ENCODE results near the gene CKLF.
A peak's percentile ranks its signal among the peaks of the same experiment; 100 is the strongest.
"Not testable (repeated sequence)": the region's sequence is repeated elsewhere in the genome, so short reads cannot be mapped to it uniquely, and the experiment has no call there.

Gene CKLF

DNA sequence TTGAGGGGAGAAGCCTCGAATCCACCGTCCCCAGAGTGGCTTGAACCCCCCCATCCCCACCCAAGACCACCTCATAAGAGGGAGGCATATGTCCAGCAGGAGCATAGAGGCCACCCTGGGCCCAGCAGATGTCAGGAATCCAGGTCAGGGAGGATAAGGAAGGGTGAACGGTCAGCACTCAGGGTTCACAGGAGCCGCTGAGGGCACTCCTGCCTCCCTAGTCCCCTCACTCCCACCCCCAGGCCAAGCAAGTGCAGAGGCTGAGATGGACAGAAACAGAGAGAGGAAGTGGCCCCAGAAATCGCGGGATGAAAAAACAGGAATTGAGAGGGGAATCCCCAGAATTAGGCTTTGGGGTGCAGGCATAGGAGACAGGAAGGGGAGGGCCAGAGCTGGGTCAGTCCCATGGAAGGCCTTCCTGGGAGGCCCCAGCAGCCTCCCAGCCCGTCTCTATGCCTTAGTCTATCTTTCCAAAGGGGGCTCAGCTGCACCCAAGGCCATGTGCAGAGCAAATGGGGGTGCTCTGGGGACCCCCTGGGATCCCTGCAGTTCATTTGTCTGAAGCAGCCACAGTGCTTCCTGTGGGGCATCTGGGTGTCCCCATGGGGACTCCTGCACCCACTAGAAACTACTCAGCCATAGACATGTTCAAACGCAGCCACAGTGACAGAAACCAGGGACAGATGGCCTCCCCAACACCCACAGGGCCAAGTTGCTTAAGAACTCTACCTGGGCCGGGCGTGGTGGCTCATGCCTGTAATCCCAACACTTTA is 53.8 kb downstream of the CKLF start:
- Histone ChIP-seq H3K9ac (ENCODE audit: low read depth, low read length) (peak overlapping the region; percentile 32), H3K36me3 (ENCODE audit: insufficient read depth, low read depth, low read length) (peaks cover 24% of the 10 kb centered on the region), H3K27ac (ENCODE audit: low read length) (no peak overlapping the region), H3K27me3 (ENCODE audit: insufficient read depth, low read length) (peaks cover 8% of the 10 kb centered on the region), H3K9me3 (ENCODE audit: insufficient read depth, low read depth, low read length) (no peaks in the 10 kb centered on the region), H3K4me3 (ENCODE audit: low read length) (peak overlapping the region; percentile 64), H3K4me1 (ENCODE audit: insufficient read depth, low read length) (peaks cover 8% of the 10 kb centered on the region; the same call in 1 of the 2 replicates)

DNA sequence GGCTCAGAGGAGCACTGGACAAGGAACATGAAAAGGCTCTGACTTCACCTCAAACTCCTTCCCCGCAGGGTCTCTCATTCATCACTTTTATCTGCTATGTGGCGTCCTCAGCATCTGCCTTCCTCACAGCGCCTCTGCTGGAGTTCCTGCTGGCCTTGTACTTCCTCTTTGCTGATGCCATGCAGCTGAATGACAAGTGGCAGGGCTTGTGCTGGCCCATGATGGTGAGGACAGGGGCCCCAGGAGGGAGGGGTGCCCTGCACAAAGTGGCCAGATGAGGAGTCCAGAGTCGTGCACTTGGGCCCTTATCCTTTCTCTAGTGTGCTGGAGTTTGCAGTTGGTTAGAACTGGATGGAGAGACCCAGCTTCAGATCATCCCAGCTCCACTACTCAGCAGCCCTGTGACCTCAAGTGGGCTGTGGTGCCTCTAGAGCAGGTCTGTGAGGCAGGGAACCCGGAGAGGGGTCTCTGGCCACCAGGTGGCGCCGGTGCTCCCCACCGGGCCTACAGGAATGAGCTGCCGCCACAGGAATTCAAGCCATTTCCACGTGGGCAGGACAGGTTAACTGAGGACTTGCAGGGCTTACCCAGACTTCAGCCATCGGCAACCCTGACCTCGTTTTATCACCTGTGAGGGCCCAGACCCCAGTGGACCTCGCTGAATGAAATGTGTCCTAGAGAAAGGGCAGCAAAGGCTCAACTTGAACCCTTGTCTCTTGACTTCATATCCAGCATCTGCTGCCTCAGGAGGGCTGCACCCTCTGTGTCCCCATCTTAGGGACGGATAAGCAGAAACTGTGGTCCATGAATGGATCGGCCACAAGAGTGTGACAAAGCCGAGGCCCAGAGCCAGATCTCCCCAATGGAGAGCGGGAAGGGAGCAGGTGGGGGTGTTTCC is 56.1 kb downstream of the CKLF start:
- Histone ChIP-seq H3K4me3 (ENCODE audit: low read length) (no peak overlapping the region), H3K9me3 (ENCODE audit: insufficient read depth, low read depth, low read length) (no peaks in the 10 kb centered on the region), H3K27me3 (ENCODE audit: insufficient read depth, low read length) (peaks cover 1% of the 10 kb centered on the region; the same call in 1 of the 2 replicates), H3K36me3 (ENCODE audit: insufficient read depth, low read depth, low read length) (peaks cover 46% of the 10 kb centered on the region), H3K4me1 (ENCODE audit: insufficient read depth, low read length) (peaks cover 8% of the 10 kb centered on the region; the same call in 1 of the 2 replicates), H3K27ac (ENCODE audit: low read length) (no peak overlapping the region), H3K9ac (ENCODE audit: low read depth, low read length) (peak overlapping the region; percentile 62; the same call in 1 of the 2 replicates)

DNA sequence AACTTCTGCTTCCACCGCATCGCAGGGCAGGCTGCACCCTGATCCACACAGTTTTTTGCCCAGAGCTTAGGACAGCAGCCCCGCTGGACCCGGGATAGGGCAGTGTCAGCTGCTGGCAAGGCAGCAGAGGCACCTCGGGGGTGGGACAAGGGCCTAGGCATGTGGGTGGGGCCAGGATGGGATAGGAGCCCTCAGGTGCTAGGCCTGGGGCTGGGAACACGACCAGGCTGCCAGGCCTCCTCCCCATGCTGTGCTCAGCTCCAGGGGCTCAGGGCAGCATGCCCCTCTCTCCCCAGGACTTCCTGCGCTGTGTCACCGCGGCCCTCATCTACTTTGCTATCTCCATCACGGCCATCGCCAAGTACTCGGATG is 56.7 kb downstream of the CKLF start:
- Histone ChIP-seq H3K36me3 (ENCODE audit: insufficient read depth, low read depth, low read length) (peaks cover 52% of the 10 kb centered on the region), H3K27me3 (ENCODE audit: insufficient read depth, low read length) (no peaks in the 10 kb centered on the region), H3K4me1 (ENCODE audit: insufficient read depth, low read length) (peaks cover 8% of the 10 kb centered on the region; the same call in 1 of the 2 replicates), H3K9ac (ENCODE audit: low read depth, low read length) (peak overlapping the region; percentile 62; the same call in 1 of the 2 replicates), H3K27ac (ENCODE audit: low read length) (no peak overlapping the region), H3K4me3 (ENCODE audit: low read length) (no peak overlapping the region), H3K9me3 (ENCODE audit: insufficient read depth, low read depth, low read length) (no peaks in the 10 kb centered on the region)

DNA sequence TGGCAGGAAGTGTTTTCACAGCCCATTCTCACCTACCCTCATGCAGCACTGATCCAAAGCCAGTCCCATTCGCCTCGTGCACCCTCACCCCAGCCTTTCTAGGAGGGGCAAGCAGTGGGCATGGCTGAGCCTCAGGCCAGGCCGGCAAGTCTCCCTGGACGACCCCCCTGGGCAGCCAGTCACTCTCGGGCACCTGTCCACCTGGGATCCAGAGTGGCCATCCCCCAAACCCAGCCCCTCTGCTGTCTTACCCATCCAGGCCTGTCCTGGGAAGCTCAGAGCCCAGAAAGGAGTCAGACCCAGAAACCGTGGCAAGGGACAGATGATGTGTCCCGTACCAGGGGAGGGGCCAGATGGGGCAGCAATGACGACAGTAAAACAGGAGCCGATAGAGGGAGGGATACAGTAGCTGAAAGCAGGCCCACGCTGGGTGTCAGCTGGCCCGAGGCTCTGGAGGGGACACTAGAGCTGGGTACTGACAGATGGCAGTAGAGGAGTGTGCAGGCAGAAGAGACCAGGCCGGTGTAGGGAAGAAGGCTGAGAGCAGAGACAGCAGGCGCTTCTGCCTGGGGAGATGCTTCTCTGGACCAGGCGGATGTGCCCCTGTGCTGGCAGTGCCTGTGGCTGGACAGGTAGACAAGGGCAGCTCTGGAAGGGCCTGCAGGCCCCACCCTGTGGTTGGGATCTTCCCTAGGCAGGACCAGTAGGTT is 57.9 kb downstream of the CKLF start:
- Histone ChIP-seq H3K36me3 (ENCODE audit: insufficient read depth, low read depth, low read length) (peaks cover 64% of the 10 kb centered on the region), H3K27ac (ENCODE audit: low read length) (no peak overlapping the region), H3K4me3 (ENCODE audit: low read length) (no peak overlapping the region), H3K9me3 (ENCODE audit: insufficient read depth, low read depth, low read length) (no peaks in the 10 kb centered on the region), H3K9ac (ENCODE audit: low read depth, low read length) (no peak overlapping the region), H3K4me1 (ENCODE audit: insufficient read depth, low read length) (peaks cover 8% of the 10 kb centered on the region; the same call in 1 of the 2 replicates), H3K27me3 (ENCODE audit: insufficient read depth, low read length) (no peaks in the 10 kb centered on the region)

DNA sequence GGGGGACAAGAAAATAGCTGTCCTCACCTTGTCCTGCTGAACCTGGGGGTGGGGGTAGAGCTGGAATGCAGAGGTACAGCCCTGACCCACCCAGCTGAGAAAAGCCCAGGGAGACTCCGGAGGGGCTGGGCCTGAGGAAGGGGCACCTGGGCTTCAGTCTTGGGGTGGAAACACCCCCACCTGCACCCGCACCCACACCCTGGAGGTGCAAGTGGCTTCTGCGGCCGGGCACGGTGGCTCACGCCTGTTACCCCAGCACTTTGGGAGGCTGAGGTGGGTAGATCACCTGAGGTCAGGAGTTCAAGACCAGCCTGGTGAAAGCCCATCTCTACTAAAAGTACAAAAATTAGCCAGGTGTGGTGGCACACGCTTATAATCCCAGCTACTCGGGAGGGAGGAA is 59.5 kb downstream of the CKLF start:
- not testable (repeated sequence) for H3K9ac ChIP-seq (ENCODE audit: low read depth, low read length); H3K27me3 ChIP-seq (ENCODE audit: insufficient read depth, low read length); H3K27ac ChIP-seq (ENCODE audit: low read length); H3K4me3 ChIP-seq (ENCODE audit: low read length); H3K9me3 ChIP-seq (ENCODE audit: insufficient read depth, low read depth, low read length)
- peaks cover 12% of the 10 kb centered on the region for H3K4me1 ChIP-seq (ENCODE audit: insufficient read depth, low read length)
- H3K36me3 ChIP-seq (ENCODE audit: insufficient read depth, low read depth, low read length) = peaks cover 69% of the 10 kb centered on the region

DNA sequence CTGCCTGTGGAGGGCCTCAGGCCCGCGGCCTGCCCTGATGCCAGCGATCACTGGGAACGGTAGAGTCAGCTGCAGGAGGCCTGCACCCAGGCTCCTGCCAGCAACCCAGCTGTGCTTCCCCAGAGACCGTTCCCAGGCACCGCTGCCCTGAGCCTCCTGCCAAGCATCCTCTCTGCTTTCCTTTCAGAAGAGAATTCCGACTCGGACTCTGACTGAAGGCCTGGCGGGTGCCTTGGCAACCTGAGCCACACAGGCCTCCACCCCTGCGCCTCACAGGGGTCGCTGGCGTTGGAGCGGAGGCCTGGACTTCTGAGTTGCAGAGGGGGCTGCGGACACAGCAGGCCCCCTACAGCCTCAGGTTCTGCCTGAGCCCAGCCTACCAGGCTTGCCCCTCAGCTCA is 60.0 kb downstream of the CKLF start:
- H3K27me3 ChIP-seq (ENCODE audit: insufficient read depth, low read length) = no peaks in the 10 kb centered on the region
- no peak overlapping the region for H3K4me3 ChIP-seq (ENCODE audit: low read length)
- peaks cover 17% of the 10 kb centered on the region for H3K4me1 ChIP-seq (ENCODE audit: insufficient read depth, low read length)
- peaks cover 69% of the 10 kb centered on the region for H3K36me3 ChIP-seq (ENCODE audit: insufficient read depth, low read depth, low read length)
- H3K9me3 ChIP-seq (ENCODE audit: insufficient read depth, low read depth, low read length) = no peaks in the 10 kb centered on the region
- no peak overlapping the region for H3K9ac ChIP-seq (ENCODE audit: low read depth, low read length)
- H3K27ac ChIP-seq (ENCODE audit: low read length) = no peak overlapping the region

DNA sequence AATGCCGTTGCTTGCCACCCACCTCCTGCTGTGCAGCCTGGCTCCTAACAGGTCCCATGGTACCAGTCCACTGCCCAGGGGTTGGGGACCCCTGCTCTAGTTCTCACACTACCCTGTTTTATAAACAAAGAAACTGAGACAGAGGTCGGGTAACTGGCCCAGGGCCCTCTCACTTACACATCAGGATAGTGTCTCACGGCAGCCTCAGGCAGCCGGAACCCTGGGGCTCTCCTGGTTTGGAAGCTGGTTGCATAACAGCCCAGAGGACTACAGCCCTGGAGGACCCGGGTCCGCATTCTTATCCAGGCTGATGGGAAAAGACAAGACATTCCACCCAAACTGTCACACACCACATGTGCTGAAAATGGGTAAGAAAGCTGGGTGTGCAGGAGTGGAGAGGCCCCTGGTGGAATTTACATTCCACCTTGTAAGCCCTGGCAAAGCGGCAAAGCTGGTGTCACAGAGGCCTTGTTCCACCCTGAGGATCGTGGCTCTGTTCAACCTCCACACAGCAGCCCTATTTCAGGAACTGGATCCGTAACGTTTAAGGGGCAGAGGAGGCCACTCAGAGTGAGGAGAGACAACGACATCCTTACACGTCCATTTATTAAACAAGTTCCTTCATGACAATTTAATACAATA is 61.9 kb downstream of the CKLF start:
- no peaks in the 10 kb centered on the region for H3K9me3 ChIP-seq (ENCODE audit: insufficient read depth, low read depth, low read length)
- H3K4me1 ChIP-seq (ENCODE audit: insufficient read depth, low read length) = peaks cover 21% of the 10 kb centered on the region
- peaks cover 76% of the 10 kb centered on the region for H3K36me3 ChIP-seq (ENCODE audit: insufficient read depth, low read depth, low read length)
- no peak overlapping the region for H3K9ac ChIP-seq (ENCODE audit: low read depth, low read length)
- H3K4me3 ChIP-seq (ENCODE audit: low read length) = no peak overlapping the region
- no peak overlapping the region for H3K27ac ChIP-seq (ENCODE audit: low read length)
- H3K27me3 ChIP-seq (ENCODE audit: insufficient read depth, low read length) = no peaks in the 10 kb centered on the region; the same call in 1 of the 2 replicates

All from iPS-20b (cell line).